Measurements from ENCODE around the gene C1orf167. TPM values are rescaled to one million over a fixed set of nuclear protein-coding genes. Genes with fewer than 3 reads are reported as not detected.

C1orf167 gene
- total and polyA plus RNA-seq, 2 donors from 2014 or later: 1.9 to 4.2 TPM

GRCh38 chr1:11799099-11799498, 37.1 kb downstream of the C1orf167 start:
- intact Hi-C loops (cut with DNase I): no loop called here
- no peak for TF ChIP-seq CTCF (IDR thresholded peaks at IDR 0.05; ENCODE audit: borderline replicate concordance, extremely low read depth, insufficient read depth)
- Histone ChIP-seq H3K9me3 (ENCODE audit: control insufficient read depth in 2 of 3, insufficient read depth in 1 of 3, low read length in 3 of 3) (no peaks in the 10 kb centered on the region), H3K27me3 (ENCODE audit: control insufficient read depth, insufficient read depth, low read length) (no peaks in the 10 kb centered on the region), H3K4me1 (ENCODE audit: control insufficient read depth in 2 of 3, insufficient read depth in 2 of 3, low read depth in 1 of 3, low read length in 3 of 3) (peaks cover 7 to 41% (median 24%) of the 10 kb centered on the region in 3 donors), H3K4me3 (ENCODE audit: low read length in 3 of 3) (no peak overlapping the region), H3K27ac (ENCODE audit: low read depth in 2 of 2, low read length in 2 of 2) (no peak overlapping the region), H3K9ac (ENCODE audit: low read length in 3 of 3) (no peak overlapping the region), H3K36me3 (ENCODE audit: control insufficient read depth in 2 of 3, insufficient read depth in 3 of 3, low read length in 3 of 3) (peaks cover 0 to 38% (median 26%) of the 10 kb centered on the region in 3 donors)
- no peak for DNase-seq
- no peak for FAIRE-seq

GRCh38 chr1:11799896-11800295, 37.9 kb downstream of the C1orf167 start:
- peaks cover 0 to 30% (median 24%) of the 10 kb centered on the region in 3 donors for H3K36me3 ChIP-seq (ENCODE audit: control insufficient read depth in 2 of 3, insufficient read depth in 3 of 3, low read length in 3 of 3)
- intact Hi-C loops (cut with DNase I): no loop called here
- FAIRE-seq (no peak), DNase-seq (peak in 1 of 5 donors; percentile 38)
- H3K27ac ChIP-seq (ENCODE audit: low read depth in 2 of 2, low read length in 2 of 2): no peak overlapping the region
- no peak for TF ChIP-seq CTCF (IDR thresholded peaks at IDR 0.05; ENCODE audit: borderline replicate concordance, extremely low read depth, insufficient read depth)
- H3K4me3 ChIP-seq (ENCODE audit: low read length in 3 of 3): no peak overlapping the region
- no peaks in the 10 kb centered on the region for H3K27me3 ChIP-seq (ENCODE audit: control insufficient read depth, insufficient read depth, low read length)
- no peaks in the 10 kb centered on the region for H3K9me3 ChIP-seq (ENCODE audit: control insufficient read depth in 2 of 3, insufficient read depth in 1 of 3, low read length in 3 of 3)
- H3K4me1 ChIP-seq (ENCODE audit: control insufficient read depth in 2 of 3, insufficient read depth in 2 of 3, low read depth in 1 of 3, low read length in 3 of 3): peaks cover 11 to 46% (median 28%) of the 10 kb centered on the region in 3 donors
- H3K9ac ChIP-seq (ENCODE audit: low read length in 3 of 3): no peak overlapping the region

GRCh38 chr1:11800391-11800755, 38.4 kb downstream of the C1orf167 start:
- Histone ChIP-seq H3K27ac (ENCODE audit: low read depth in 2 of 2, low read length in 2 of 2) (no peak overlapping the region), H3K36me3 (ENCODE audit: control insufficient read depth in 2 of 3, insufficient read depth in 3 of 3, low read length in 3 of 3) (peaks cover 0 to 25% (median 19%) of the 10 kb centered on the region in 3 donors)
- DNase-seq: no peak

More at GRCh38 chr1:11800391-11800755, 38.4 kb downstream of the C1orf167 start:
- TF ChIP-seq CTCF (IDR thresholded peaks at IDR 0.05; ENCODE audit: borderline replicate concordance, extremely low read depth, insufficient read depth): no peak
- Histone ChIP-seq H3K4me1 (ENCODE audit: control insufficient read depth in 2 of 3, insufficient read depth in 2 of 3, low read depth in 1 of 3, low read length in 3 of 3) (peaks cover 11 to 46% (median 28%) of the 10 kb centered on the region in 3 donors), H3K27me3 (ENCODE audit: control insufficient read depth, insufficient read depth, low read length) (no peaks in the 10 kb centered on the region), H3K9ac (ENCODE audit: low read length in 3 of 3) (no peak overlapping the region), H3K4me3 (ENCODE audit: low read length in 3 of 3) (no peak overlapping the region), H3K9me3 (ENCODE audit: control insufficient read depth in 2 of 3, insufficient read depth in 1 of 3, low read length in 3 of 3) (no peaks in the 10 kb centered on the region)
- intact Hi-C loops (cut with DNase I): no loop called here
- no peak for FAIRE-seq
